HCT116 (cell line): Measurements from ENCODE around the gene TMX3.

Experiments
- CTCF ChIP-seq, 3 experiments: fragments of 200-600 bp in 1 of 3; sonication (generic) in 1 of 3; IDR thresholded peaks in 2 of 3; conservative IDR thresholded peaks in 1 of 3; 2 replicates each; pipeline ENCODE4 v1.5.1; 2012 to 2017; ENCODE audit warnings: low read depth in 2 of 3, low read length in 2 of 3, antibody characterized with exemption in 1 of 3, borderline replicate concordance in 1 of 3, control low read depth in 1 of 3, mild to moderate bottlenecking in 1 of 3, mixed read lengths in 1 of 3, mixed run types in 1 of 3, moderate library complexity in 1 of 3; ENCODE audit not compliant: insufficient read depth in 1 of 3
- POLR2A ChIP-seq: IDR thresholded peaks from 2 replicates; pipeline ENCODE4 v1.7.0; 2011; ENCODE audit warnings: borderline replicate concordance; ENCODE audit not compliant: insufficient read depth, insufficient read length; ENCODE audit errors: extremely low read depth
- SP1 ChIP-seq: IDR thresholded peaks from 2 replicates; pipeline ENCODE4 v1.6.1; 2012; ENCODE audit warnings: low read depth
- ZFX ChIP-seq: fragments of 450-650 bp; IDR thresholded peaks from 2 replicates; pipeline ENCODE4 v1.6.1; 2017

DNA sequence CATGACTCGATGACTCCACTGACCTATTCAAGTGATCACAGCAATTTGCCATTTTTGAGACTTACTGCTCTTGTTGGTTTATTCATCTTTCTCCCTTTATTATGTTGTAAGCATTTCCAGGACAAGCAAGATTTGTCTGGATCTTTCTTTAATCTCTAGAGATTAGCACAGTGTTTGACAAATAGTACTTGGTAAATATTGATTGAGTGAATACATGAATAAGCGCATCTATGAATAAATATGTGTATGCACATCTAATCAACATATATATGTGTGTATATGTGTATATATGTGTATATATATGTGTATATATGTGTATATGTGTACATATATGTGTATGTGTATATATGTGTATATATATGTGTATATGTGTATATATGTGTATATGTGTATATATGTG, 7.3 kb downstream of the TMX3 start:
- TF ChIP-seq POLR2A (no peak), SP1 (no peak), CTCF (IDR thresholded peaks at IDR 0.05 in 2 of 3, conservative IDR thresholded peaks at IDR 0.05 in 1 of 3; ENCODE audit: borderline replicate concordance in 1 of 3, insufficient read depth in 1 of 3, low read depth in 2 of 3, low read length in 2 of 3) (no peak), ZFX (no peak)
